Measurements from ENCODE around the gene WDFY3.

DNA sequence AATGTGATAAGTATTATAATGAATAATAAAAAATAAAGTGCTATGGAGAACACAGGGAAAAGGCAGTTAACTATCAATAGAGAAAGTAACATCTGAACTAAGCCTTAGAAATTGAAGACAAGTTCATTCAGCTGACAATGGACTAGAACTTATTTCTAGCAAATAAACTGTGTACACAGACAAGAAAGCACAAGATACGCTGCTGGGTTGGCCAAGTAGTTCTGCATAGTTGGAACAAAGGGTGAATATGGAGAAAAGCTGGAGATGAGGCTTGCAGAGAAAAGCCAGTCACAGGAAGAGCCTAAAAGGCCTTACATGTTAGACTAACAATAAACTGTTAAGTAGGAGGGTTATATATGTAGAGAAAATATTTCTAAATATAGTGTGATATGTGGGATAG lies 71.2 kb downstream of the WDFY3 start:
- no peak for TF ChIP-seq POLR2AphosphoS5 (IDR thresholded peaks at IDR 0.05)
- TF ChIP-seq, protein P1, sequence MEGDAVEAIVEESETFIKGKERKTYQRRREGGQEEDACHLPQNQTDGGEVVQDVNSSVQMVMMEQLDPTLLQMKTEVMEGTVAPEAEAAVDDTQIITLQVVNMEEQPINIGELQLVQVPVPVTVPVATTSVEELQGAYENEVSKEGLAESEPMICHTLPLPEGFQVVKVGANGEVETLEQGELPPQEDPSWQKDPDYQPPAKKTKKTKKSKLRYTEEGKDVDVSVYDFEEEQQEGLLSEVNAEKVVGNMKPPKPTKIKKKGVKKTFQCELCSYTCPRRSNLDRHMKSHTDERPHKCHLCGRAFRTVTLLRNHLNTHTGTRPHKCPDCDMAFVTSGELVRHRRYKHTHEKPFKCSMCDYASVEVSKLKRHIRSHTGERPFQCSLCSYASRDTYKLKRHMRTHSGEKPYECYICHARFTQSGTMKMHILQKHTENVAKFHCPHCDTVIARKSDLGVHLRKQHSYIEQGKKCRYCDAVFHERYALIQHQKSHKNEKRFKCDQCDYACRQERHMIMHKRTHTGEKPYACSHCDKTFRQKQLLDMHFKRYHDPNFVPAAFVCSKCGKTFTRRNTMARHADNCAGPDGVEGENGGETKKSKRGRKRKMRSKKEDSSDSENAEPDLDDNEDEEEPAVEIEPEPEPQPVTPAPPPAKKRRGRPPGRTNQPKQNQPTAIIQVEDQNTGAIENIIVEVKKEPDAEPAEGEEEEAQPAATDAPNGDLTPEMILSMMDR (IDR thresholded peaks at IDR 0.05): no peak
- TF ChIP-seq POLR2A (IDR thresholded peaks at IDR 0.05): no peak
